HG02885 (cell line): ENCODE measurements around the gene FGFR4.

ENCODE experiments used
- ATAC-seq: cut with Tn5 transposase; IDR thresholded peaks from one replicate; pipeline ENCODE4 v1.9.1; 2021; ENCODE audit warnings: mild to moderate bottlenecking; ENCODE audit not compliant: unreplicated experiment, poor library complexity

FGFR4 gene

GRCh38 chr5:177083357-177083756 lies 3.4 kb upstream of the FGFR4 start:
- no peak for ATAC-seq

DNA sequence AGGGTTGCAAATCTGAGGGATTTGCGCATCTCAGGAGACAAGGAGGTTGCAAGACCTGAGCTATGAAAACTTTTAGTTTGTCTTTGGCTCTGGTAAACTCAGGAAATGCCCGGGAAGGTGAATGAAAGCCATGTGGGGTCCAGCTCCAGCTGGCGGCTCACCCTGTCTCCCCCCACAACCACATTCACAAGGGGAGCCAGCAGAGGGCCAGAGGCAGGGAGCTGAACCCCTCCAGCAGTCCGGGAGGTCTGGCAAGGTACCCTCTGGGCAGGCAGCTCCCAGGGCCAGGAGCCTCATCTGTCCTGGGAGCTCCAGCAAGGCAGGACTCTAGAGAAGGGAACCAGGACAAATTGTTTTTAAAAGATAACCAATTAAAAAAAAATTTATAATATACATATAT lies 2.5 kb upstream of the FGFR4 start:
- ATAC-seq = no peak

GRCh38 chr5:177085985-177086653 lies 596 bp upstream of the FGFR4 start:
- ATAC-seq = no peak

DNA sequence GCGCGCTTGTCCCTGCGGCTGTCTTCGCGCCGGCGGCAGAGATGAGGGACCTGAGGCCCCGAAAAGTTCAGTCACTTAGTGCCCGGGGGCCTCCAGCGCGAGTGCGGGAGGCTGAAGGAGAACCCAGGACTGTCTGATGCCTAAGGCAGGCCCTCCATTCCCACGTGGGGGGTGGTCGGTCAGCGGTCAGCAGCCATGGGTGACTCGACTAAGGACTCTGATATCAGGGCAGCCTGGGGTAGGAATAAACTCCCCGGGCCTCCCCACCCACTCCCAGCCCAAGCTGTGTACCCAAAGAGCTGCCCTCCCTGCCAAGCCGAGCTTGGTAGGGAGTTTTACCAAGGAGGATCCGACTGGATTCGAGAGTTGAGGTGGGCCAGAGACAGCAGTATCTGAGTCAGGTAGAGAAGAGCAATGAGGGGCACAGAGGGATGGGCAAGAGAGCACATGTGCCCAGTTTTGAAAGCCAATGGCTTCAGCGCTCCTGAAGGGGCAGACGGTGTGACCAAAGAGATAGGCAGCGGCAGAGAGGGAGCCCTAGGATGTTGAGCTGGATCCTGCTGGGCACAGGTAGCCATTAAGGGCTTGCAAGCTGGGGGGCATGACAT lies 787 bp downstream of the FGFR4 start:
- ATAC-seq = no peak

GRCh38 chr5:177089127-177089526 lies 2.4 kb downstream of the FGFR4 start:
- ATAC-seq = no peak

DNA sequence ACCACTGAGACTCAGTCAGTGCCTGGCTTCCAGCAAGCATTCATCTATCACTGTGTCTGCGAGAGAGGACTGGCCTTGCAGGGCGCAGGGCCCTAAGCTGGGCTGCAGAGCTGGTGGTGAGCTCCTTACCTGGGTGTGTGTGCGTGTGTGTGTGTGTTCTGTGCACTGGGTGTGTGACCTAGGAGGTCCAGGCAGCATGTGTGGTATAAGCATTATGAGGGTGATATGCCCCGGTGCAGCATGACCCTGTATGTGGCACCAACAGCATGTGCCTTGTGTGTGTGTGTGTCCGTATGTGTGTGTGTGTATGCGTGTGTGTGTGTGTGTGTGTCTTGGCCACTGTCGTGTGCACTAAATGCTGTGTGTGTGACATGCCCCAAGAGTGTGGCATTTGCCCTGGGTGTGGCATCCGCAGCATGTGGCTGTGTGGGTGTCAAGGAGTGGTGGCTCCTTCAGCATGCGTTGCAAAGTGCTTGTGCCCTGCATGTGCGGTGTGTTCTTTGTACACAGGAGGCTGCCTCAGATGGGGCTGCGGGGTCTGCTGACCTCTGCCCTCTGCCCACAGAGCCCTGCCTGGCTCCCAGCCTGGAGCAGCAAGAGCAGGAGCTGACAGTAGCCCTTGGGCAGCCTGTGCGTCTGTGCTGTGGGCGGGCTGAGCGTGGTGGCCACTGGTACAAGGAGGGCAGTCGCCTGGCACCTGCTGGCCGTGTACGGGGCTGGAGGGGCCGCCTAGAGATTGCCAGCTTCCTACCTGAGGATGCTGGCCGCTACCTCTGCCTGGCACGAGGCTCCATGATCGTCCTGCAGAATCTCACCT lies 3.3 kb downstream of the FGFR4 start:
- no peak for ATAC-seq

DNA sequence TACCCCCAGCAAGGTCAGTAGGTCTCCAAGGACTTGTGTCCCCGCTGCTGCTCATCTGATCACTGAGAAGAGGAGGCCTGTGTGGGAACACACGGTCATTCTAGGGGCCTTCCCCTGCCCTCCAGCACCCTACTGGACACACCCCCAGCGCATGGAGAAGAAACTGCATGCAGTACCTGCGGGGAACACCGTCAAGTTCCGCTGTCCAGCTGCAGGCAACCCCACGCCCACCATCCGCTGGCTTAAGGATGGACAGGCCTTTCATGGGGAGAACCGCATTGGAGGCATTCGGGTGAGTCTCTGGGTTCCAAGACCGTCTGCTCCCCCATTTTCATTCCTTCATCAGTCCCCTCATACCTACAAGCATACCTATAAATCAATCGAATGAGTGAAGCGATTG lies 4.1 kb downstream of the FGFR4 start:
- no peak for ATAC-seq

DNA sequence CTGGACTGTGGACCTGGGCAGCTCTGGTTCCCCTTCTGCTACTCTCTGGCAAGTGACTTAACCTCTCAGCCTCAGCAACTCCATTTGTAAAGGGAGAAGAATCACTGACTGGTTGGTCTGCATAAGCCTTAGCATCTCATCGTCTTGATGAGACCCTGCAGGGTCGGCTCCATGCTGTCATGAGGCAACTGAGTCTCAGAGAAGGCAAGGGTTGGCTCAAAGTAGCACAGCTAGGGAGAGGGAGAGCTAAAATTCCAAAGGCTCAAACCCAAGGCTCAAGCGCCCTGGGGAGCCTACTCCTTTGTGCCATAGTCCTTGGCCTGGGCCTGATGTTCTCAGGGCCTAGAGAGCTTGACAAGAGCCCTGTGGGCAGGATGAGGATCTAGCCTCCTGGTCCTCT lies 4.5 kb downstream of the FGFR4 start:
- no peak for ATAC-seq

GRCh38 chr5:177092178-177093081 lies 5.7 kb downstream of the FGFR4 start:
- no peak for ATAC-seq

GRCh38 chr5:177093082-177093712 lies 6.5 kb downstream of the FGFR4 start:
- no peak for ATAC-seq

DNA sequence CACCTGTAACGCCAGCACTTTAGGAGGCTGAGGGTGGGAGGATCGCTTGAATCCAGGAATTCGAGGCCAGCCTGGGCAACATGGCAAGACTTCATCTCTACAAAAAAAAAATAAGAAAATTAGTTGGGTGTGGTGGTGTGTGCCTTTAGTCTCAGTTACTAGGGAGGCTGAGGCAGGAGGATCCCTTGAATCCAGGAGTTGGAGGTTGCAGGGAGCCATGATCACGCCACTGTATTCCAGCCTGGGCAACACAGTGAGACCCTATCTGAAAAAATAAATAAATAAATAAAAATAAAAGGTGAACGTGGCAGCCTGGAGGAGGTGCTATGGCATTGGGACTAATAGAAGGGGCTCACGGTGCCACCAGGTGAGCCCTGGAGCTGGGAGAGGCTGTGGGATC lies 7.1 kb downstream of the FGFR4 start:
- ATAC-seq = no peak

GRCh38 chr5:177094224-177095087 lies 7.7 kb downstream of the FGFR4 start:
- ATAC-seq = no peak

- no peak for ATAC-seq
Observed at GRCh38 chr5:177095088-177095669, 8.5 kb downstream of the FGFR4 start.

GRCh38 chr5:177096162-177097015 lies 9.7 kb downstream of the FGFR4 start:
- ATAC-seq = no peak

DNA sequence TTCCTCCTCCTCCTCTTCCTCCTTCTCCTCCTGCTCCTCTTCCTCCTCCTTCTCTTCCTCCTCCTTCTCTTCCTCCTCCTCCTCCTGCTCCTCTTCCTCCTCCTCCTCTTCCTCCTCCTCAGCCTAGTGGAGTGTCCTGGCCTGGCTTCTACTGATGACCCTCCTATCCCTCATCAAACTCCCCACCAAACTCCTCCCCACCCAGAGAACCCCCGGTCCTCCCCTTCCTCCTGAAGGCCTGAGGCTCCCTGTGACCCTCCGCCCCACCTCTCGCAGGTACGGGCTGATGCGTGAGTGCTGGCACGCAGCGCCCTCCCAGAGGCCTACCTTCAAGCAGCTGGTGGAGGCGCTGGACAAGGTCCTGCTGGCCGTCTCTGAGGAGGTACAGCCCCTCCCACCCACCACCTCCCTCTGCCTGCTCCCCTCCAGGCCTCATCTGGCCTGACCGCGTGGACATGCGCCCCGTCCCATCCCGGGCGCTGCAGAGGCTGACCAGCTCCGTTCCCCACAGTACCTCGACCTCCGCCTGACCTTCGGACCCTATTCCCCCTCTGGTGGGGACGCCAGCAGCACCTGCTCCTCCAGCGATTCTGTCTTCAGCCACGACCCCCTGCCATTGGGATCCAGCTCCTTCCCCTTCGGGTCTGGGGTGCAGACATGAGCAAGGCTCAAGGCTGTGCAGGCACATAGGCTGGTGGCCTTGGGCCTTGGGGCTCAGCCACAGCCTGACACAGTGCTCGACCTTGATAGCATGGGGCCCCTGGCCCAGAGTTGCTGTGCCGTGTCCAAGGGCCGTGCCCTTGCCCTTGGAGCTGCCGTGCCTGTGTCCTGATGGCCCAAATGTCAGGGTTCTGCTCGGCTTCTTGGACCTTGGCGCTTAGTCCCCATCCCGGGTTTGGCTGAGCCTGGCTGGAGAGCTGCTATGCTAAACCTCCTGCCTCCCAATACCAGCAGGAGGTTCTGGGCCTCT lies 10.6 kb downstream of the FGFR4 start:
- no peak for ATAC-seq

GRCh38 chr5:177098120-177098469 lies 11.4 kb downstream of the FGFR4 start:
- no peak for ATAC-seq
